ENCODE results near the gene RPL36.
"Not testable (repeated sequence)": the region's sequence is repeated elsewhere in the genome, so short reads cannot be mapped to it uniquely, and the experiment has no call there.

DNA sequence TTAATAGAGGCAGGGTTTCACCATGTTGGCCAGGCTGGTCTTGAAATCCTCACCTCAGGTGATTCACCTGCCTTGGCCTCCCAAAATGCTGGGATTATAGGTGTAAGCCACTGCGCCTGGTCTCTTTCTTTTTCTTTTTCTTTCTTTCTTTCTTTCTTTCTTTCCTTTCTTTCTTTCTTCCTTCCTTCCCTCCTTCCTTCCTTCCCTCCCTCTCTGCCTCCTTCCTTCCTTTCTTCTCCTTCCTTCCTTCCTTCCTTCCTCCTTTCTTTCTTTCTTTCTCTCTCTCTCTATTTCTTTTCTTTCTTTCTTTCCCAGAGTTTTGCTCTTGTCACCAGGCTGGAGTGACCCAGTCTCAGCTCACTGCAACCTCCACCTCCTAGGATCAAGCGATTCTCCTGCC, 43.1 kb downstream of the RPL36 start:
- TF ChIP-seq, protein P1, sequence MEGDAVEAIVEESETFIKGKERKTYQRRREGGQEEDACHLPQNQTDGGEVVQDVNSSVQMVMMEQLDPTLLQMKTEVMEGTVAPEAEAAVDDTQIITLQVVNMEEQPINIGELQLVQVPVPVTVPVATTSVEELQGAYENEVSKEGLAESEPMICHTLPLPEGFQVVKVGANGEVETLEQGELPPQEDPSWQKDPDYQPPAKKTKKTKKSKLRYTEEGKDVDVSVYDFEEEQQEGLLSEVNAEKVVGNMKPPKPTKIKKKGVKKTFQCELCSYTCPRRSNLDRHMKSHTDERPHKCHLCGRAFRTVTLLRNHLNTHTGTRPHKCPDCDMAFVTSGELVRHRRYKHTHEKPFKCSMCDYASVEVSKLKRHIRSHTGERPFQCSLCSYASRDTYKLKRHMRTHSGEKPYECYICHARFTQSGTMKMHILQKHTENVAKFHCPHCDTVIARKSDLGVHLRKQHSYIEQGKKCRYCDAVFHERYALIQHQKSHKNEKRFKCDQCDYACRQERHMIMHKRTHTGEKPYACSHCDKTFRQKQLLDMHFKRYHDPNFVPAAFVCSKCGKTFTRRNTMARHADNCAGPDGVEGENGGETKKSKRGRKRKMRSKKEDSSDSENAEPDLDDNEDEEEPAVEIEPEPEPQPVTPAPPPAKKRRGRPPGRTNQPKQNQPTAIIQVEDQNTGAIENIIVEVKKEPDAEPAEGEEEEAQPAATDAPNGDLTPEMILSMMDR (conservative IDR thresholded peaks at IDR 0.05), result not testable (repeated sequence)
- not testable (repeated sequence) for TF ChIP-seq EZH2 (IDR thresholded peaks at IDR 0.05; ENCODE audit: low read depth)
